PC-3 (cell line): Measurements from ENCODE around the gene KCNT2. TPM values are rescaled to one million over a fixed set of nuclear protein-coding genes. Genes with fewer than 3 reads are reported as not detected.

ENCODE experiments used
- ATAC-seq: fragments of 200-7000 bp; cut with Tn5 transposase; 2 replicates; pipeline ENCODE4 v1.9.1; 2020; ENCODE audit warnings: mild to moderate bottlenecking, moderate library complexity
- BruUV-seq: library from RNA; stranded (reverse); fragments of 400-500 nt; replicated peaks from 2 replicates; lab custom pipeline; 2021; lab: Mats Ljungman, UMichigan
- CTCF ChIA-PET: fragments of 300-600 bp; sonication (Branson Sonifier 250); formaldehyde crosslinking; loops from one replicate; lab custom pipeline; 2022; ENCODE audit warnings: antibody characterized with exemption; lab: Charles Lee
- POLR2A ChIA-PET: fragments of 300-600 bp; sonication (Branson Sonifier 250); formaldehyde crosslinking; loops from one replicate; lab custom pipeline; 2022; ENCODE audit warnings: antibody characterized with exemption; ENCODE audit not compliant: unreplicated experiment; lab: Charles Lee
- DNase-seq: peaks from one replicate; pipeline ENCODE4 v3.0.0-alpha.2; 2015
- H2AFZ ChIP-seq: fragments of 300-600 bp; sonication (generic); 2 replicates; pipeline ENCODE4 v1.6.0; 2016; ENCODE audit warnings: antibody characterized with exemption, low read length
- H3F3A ChIP-seq: fragments of 300-600 bp; sonication (generic); one replicate; pipeline ENCODE4 v1.6.0; 2017; ENCODE audit warnings: antibody characterized with exemption, low read length, control low read depth, mild to moderate bottlenecking; ENCODE audit not compliant: unreplicated experiment
- H3K27ac ChIP-seq: fragments of 300-600 bp; sonication (generic); 2 replicates; pipeline ENCODE4 v1.5.1; 2016; ENCODE audit warnings: mild to moderate bottlenecking, low read length
- H3K27me3 ChIP-seq: fragments of 300-600 bp; sonication (generic); 2 replicates; pipeline ENCODE4 v1.6.1; 2016; ENCODE audit warnings: low read length, mixed read lengths
- H3K36me3 ChIP-seq: fragments of 300-600 bp; sonication (generic); 2 replicates; pipeline ENCODE4 v1.6.1; 2016; ENCODE audit warnings: low read depth, mixed run types, low read length, mixed read lengths
- H3K4me1 ChIP-seq: fragments of 300-600 bp; sonication (generic); 2 replicates; pipeline ENCODE4 v1.5.1; 2016; ENCODE audit warnings: low read length; ENCODE audit not compliant: insufficient read depth
- H3K4me2 ChIP-seq: fragments of 300-600 bp; sonication (generic); 2 replicates; pipeline ENCODE4 v1.6.0; 2016; ENCODE audit warnings: low read length
- H3K4me3 ChIP-seq: fragments of 300-600 bp; sonication (generic); 2 replicates; pipeline ENCODE4 v1.5.1; 2016; ENCODE audit warnings: mild to moderate bottlenecking, low read length, mixed read lengths
- H3K79me2 ChIP-seq: fragments of 300-600 bp; sonication (generic); 2 replicates; pipeline ENCODE4 v1.6.1; 2017; ENCODE audit warnings: low read length, mixed read lengths
- H3K9ac ChIP-seq: fragments of 300-600 bp; sonication (generic); 2 replicates; pipeline ENCODE4 v1.6.0; 2016; ENCODE audit warnings: mild to moderate bottlenecking, low read length
- H3K9me2 ChIP-seq: fragments of 300-600 bp; sonication (generic); replicated peaks from 2 replicates; pipeline ENCODE4 v1.6.1; 2016; ENCODE audit warnings: mixed run types, low read length, mixed read lengths
- H3K9me3 ChIP-seq: fragments of 300-600 bp; sonication (generic); 2 replicates; pipeline ENCODE4 v1.6.1; 2016; ENCODE audit warnings: low read length, mixed read lengths
- H4K20me1 ChIP-seq: fragments of 300-600 bp; sonication (generic); 2 replicates; pipeline ENCODE4 v1.6.1; 2016; ENCODE audit warnings: low read length, mixed read lengths
- CTCF ChIP-seq: fragments of 300-600 bp; sonication (generic); conservative IDR thresholded peaks from 2 replicates; pipeline ENCODE4 v1.5.1; 2017; ENCODE audit warnings: antibody characterized with exemption, low read depth, mild to moderate bottlenecking, low read length
- EZH2 ChIP-seq: fragments of 300-600 bp; sonication (generic); IDR thresholded peaks from one replicate; pipeline ENCODE4 v1.6.1; 2017; ENCODE audit warnings: antibody characterized with exemption, mild to moderate bottlenecking, low read length; ENCODE audit not compliant: unreplicated experiment
- EZH2phosphoT487 ChIP-seq: fragments of 300-600 bp; sonication (generic); IDR thresholded peaks from 2 replicates; pipeline ENCODE4 v1.6.1; 2018; ENCODE audit warnings: mild to moderate bottlenecking, antibody characterized with exemption, low read length, borderline replicate concordance
- intact Hi-C: fragments of 100-400 bp; cut with micrococcal nuclease; formaldehyde crosslinking; loops from 2 replicates; pipeline ENCODE4 v1.9.0; 2023
- total RNA-seq: library from RNA; depleted of rRNA; stranded (reverse); fragments of >200 nt; gene quantifications from 2 replicates; pipeline ENCODE4 v1.2.3, GENCODE V29; 2014

The KCNT2 gene
- total RNA-seq, 1 experiment from 2014 or later: 0.26 TPM

GRCh38 chr1:196594700-196595099 is 13.5 kb downstream of the KCNT2 start:
- ATAC-seq (no peak), DNase-seq (no peak)
- Histone ChIP-seq H3K4me2 (no peak overlapping the region), H3F3A (no peaks in the 10 kb centered on the region), H3K79me2 (no peaks in the 10 kb centered on the region), H3K36me3 (no peaks in the 10 kb centered on the region), H3K27ac (no peak overlapping the region), H3K9ac (no peak overlapping the region), H3K9me2 (no peaks in the 10 kb centered on the region), H4K20me1 (no peaks in the 10 kb centered on the region), H3K27me3 (no peaks in the 10 kb centered on the region), H3K4me3 (no peak overlapping the region), H3K4me1 (no peaks in the 10 kb centered on the region), H3K9me3 (no peaks in the 10 kb centered on the region), H2AFZ (no peak overlapping the region)
- BruUV-seq: no TSS peak
- intact Hi-C loops: no loop called here
- ChIA-PET POLR2A (no interaction called here), CTCF (no interaction called here)
- TF ChIP-seq EZH2 (no peak), EZH2phosphoT487 (no peak), CTCF (no peak)

GRCh38 chr1:196593955-196594354 is 14.3 kb downstream of the KCNT2 start:
- Histone ChIP-seq H2AFZ (no peak overlapping the region), H3K27ac (no peak overlapping the region), H3K79me2 (no peaks in the 10 kb centered on the region), H3K9me2 (no peaks in the 10 kb centered on the region), H3K9ac (no peak overlapping the region), H3K4me1 (no peaks in the 10 kb centered on the region), H3K36me3 (no peaks in the 10 kb centered on the region), H4K20me1 (no peaks in the 10 kb centered on the region), H3K27me3 (no peaks in the 10 kb centered on the region), H3F3A (no peaks in the 10 kb centered on the region), H3K9me3 (no peaks in the 10 kb centered on the region), H3K4me2 (no peak overlapping the region), H3K4me3 (no peak overlapping the region)
- POLR2A ChIA-PET: no interaction called here
- intact Hi-C loops: no loop called here
- ATAC-seq: no peak
- DNase-seq: no peak
- CTCF ChIA-PET: no interaction called here
- TF ChIP-seq EZH2 (no peak), CTCF (no peak), EZH2phosphoT487 (no peak)
- no TSS peak for BruUV-seq

- Histone ChIP-seq H3K79me2 (no peaks in the 10 kb centered on the region), H3K4me3 (no peak overlapping the region), H3K4me1 (no peaks in the 10 kb centered on the region), H3K9me3 (no peaks in the 10 kb centered on the region), H3K4me2 (no peak overlapping the region), H3K36me3 (no peaks in the 10 kb centered on the region), H3K9me2 (no peaks in the 10 kb centered on the region), H3K27ac (no peak overlapping the region), H3K9ac (no peak overlapping the region), H3F3A (no peaks in the 10 kb centered on the region), H4K20me1 (no peaks in the 10 kb centered on the region), H2AFZ (no peak overlapping the region), H3K27me3 (no peaks in the 10 kb centered on the region)
- no peak for TF ChIP-seq EZH2
- no peak for TF ChIP-seq EZH2phosphoT487
- TF ChIP-seq CTCF: no peak
- ChIA-PET POLR2A (no interaction called here), CTCF (no interaction called here)
- BruUV-seq: no TSS peak
- DNase-seq (no peak), ATAC-seq (no peak)
- intact Hi-C loops: no loop called here
These were observed 17.3 kb downstream of the KCNT2 start for GRCh38 chr1:196590959-196591358.
